OCI-LY3 (cell line): ENCODE data around the gene CACNA2D1.

Experiments used
- H2AFZ ChIP-seq: fragments of 200-600, 300-600 bp; shearing (Covaris generic); 2 replicates; pipeline ENCODE4 v1.6.0; 2014; ENCODE audit warnings: antibody characterized with exemption, low read depth, low read length
- H3K27ac ChIP-seq: fragments of 200-600, 300-600 bp; sonication (generic); 2 replicates; pipeline ENCODE4 v1.5.1; 2014; ENCODE audit warnings: mild to moderate bottlenecking, low read length, moderate library complexity, mixed read lengths
- H3K27me3 ChIP-seq: fragments of 200-600, 300-600 bp; sonication (generic); 2 replicates; pipeline ENCODE4 v1.6.1; 2014; ENCODE audit warnings: low read depth, low read length, mixed read lengths
- H3K36me3 ChIP-seq: fragments of 200-600, 300-600 bp; sonication (generic); replicated peaks from 2 replicates; pipeline ENCODE3; 2014; ENCODE audit warnings: low read depth, low read length, mixed read lengths
- H3K4me1 ChIP-seq: fragments of 300-600, 200-600 bp; sonication (generic); 2 replicates; pipeline ENCODE4 v1.6.1; 2014; ENCODE audit warnings: low read length, mixed read lengths
- H3K4me2 ChIP-seq: fragments of 200-600, 300-600 bp; sonication (generic); 2 replicates; pipeline ENCODE4 v1.6.1; 2014; ENCODE audit warnings: low read length, mixed read lengths
- H3K4me3 ChIP-seq: fragments of 300-600, 200-600 bp; sonication (generic); 2 replicates; pipeline ENCODE4 v1.5.1; 2014; ENCODE audit warnings: antibody characterized with exemption, mild to moderate bottlenecking, low read length, moderate library complexity
- H3K79me2 ChIP-seq: fragments of 300-600, 200-600 bp; shearing (Covaris generic); 2 replicates; pipeline ENCODE4 v1.6.1; 2014; ENCODE audit warnings: mild to moderate bottlenecking, low read length, mixed read lengths
- H3K9ac ChIP-seq: fragments of 300-600, 200-600 bp; shearing (Covaris generic); 2 replicates; pipeline ENCODE4 v1.6.0; 2014; ENCODE audit warnings: mild to moderate bottlenecking, low read length, moderate library complexity
- H3K9me3 ChIP-seq: fragments of 200-600, 300-600 bp; shearing (Covaris generic); 2 replicates; pipeline ENCODE4 v1.6.1; 2014; ENCODE audit warnings: low read length, mixed read lengths; ENCODE audit not compliant: insufficient read depth
- H4K20me1 ChIP-seq: fragments of 200-600, 300-600 bp; sonication (generic); 2 replicates; pipeline ENCODE4 v1.6.1; 2016; ENCODE audit warnings: low read length, mixed read lengths; ENCODE audit not compliant: insufficient read depth
- EZH2phosphoT487 ChIP-seq: fragments of 200-600 bp; shearing (Covaris generic); IDR thresholded peaks from 2 replicates; pipeline ENCODE4 v1.6.1; 2018; ENCODE audit warnings: antibody characterized with exemption, mixed run types, low read depth
- TF ChIP-seq, protein P1 (sequence below): fragments of 200-600, 300-600 bp; sonication (generic); IDR thresholded peaks from 2 replicates; pipeline ENCODE4 v1.5.1; 2014; ENCODE audit warnings: antibody characterized with exemption, low read length, low read depth

Gene CACNA2D1

DNA sequence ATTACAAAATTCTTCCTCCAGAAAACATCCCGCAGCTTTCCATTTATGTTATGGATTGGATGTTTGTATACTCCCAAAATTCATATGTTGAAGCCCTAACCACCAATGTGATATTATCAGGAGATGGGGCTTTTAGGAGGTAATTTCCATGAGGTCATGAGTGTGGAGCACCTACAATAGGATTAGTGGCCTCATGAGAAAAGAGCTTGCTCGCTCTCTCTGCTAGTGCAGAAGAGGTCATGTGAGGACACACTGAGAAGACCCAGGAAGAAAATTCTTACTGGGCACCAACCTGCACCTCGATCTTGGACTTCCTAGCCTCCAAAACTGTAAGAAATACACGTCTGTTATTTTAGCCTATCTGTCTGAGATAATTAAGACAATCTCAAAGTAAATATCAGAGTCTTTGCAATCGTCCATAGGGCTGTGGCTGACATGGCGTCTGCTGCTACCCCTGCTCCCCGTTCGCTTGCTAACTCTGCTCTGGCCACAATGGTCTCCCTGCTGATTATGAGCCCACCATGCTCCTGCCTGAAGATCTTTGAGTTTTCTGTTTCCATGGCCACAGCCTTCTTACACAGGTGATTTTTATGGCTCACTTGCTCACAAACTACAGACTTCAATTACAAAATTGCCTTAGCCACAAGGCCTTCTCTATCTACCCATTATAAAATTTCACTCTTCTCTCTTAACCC, 333.3 kb downstream of the CACNA2D1 start:
- no peak overlapping the region for H2AFZ ChIP-seq
- no peak overlapping the region for H3K4me2 ChIP-seq

GRCh38 chr7:82109288-82109687, 334.3 kb downstream of the CACNA2D1 start:
- TF ChIP-seq EZH2phosphoT487 = no peak
- TF ChIP-seq, protein P1, sequence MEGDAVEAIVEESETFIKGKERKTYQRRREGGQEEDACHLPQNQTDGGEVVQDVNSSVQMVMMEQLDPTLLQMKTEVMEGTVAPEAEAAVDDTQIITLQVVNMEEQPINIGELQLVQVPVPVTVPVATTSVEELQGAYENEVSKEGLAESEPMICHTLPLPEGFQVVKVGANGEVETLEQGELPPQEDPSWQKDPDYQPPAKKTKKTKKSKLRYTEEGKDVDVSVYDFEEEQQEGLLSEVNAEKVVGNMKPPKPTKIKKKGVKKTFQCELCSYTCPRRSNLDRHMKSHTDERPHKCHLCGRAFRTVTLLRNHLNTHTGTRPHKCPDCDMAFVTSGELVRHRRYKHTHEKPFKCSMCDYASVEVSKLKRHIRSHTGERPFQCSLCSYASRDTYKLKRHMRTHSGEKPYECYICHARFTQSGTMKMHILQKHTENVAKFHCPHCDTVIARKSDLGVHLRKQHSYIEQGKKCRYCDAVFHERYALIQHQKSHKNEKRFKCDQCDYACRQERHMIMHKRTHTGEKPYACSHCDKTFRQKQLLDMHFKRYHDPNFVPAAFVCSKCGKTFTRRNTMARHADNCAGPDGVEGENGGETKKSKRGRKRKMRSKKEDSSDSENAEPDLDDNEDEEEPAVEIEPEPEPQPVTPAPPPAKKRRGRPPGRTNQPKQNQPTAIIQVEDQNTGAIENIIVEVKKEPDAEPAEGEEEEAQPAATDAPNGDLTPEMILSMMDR = no peak
- H3K4me2 ChIP-seq = no peak overlapping the region
- H3K4me3 ChIP-seq = no peak overlapping the region
- no peaks in the 10 kb centered on the region for H4K20me1 ChIP-seq
- H3K9me3 ChIP-seq = no peaks in the 10 kb centered on the region
- H3K4me1 ChIP-seq = peaks cover 5% of the 10 kb centered on the region
- no peaks in the 10 kb centered on the region for H3K36me3 ChIP-seq
- H3K27ac ChIP-seq = no peak overlapping the region
- no peak overlapping the region for H2AFZ ChIP-seq
- no peak overlapping the region for H3K9ac ChIP-seq
- H3K27me3 ChIP-seq = no peaks in the 10 kb centered on the region
- no peaks in the 10 kb centered on the region for H3K79me2 ChIP-seq

More for the DNA sequence above, 333.3 kb downstream of the CACNA2D1 start:
- Histone ChIP-seq H3K4me1 (peaks cover 4% of the 10 kb centered on the region), H3K9ac (no peak overlapping the region), H3K9me3 (no peaks in the 10 kb centered on the region), H3K27me3 (no peaks in the 10 kb centered on the region), H4K20me1 (no peaks in the 10 kb centered on the region), H3K79me2 (no peaks in the 10 kb centered on the region), H3K27ac (no peak overlapping the region), H3K36me3 (no peaks in the 10 kb centered on the region), H3K4me3 (no peak overlapping the region)
- TF ChIP-seq, protein P1 = no peak
- TF ChIP-seq EZH2phosphoT487 = no peak

DNA sequence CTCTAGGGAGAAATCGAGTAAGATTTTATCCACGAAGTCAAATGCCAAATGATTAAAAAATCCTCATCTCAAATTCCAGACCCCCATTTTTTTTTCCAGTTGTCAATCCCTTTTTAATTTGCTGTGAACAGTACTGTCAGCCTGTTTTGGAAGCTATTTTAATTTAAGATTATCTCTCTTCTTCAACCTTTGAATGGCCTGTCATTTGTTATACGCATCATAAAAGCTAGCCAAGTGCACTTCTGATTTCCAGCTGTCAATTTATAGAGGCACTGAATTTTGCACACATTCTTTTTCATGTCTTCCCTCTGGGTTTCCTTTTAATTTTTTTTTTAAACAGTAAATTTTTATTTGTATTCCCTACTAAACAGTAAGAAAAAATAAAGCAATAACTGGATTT, 337.4 kb downstream of the CACNA2D1 start:
- Histone ChIP-seq H3K79me2 (no peaks in the 10 kb centered on the region), H3K4me3 (no peak overlapping the region), H2AFZ (no peak overlapping the region), H3K27me3 (no peaks in the 10 kb centered on the region), H3K36me3 (no peaks in the 10 kb centered on the region), H3K4me1 (peaks cover 5% of the 10 kb centered on the region), H4K20me1 (no peaks in the 10 kb centered on the region), H3K9me3 (no peaks in the 10 kb centered on the region), H3K27ac (no peak overlapping the region), H3K9ac (no peak overlapping the region), H3K4me2 (no peak overlapping the region)
- TF ChIP-seq, protein P1 = no peak
- TF ChIP-seq EZH2phosphoT487 = no peak

GRCh38 chr7:82105463-82105862, 338.1 kb downstream of the CACNA2D1 start:
- no peak for TF ChIP-seq EZH2phosphoT487
- TF ChIP-seq, protein P1 = no peak
- Histone ChIP-seq H3K27ac (no peak overlapping the region), H2AFZ (no peak overlapping the region)

More at GRCh38 chr7:82105463-82105862, 338.1 kb downstream of the CACNA2D1 start:
- Histone ChIP-seq H3K4me2 (no peak overlapping the region), H3K79me2 (no peaks in the 10 kb centered on the region), H3K4me1 (peaks cover 5% of the 10 kb centered on the region), H3K36me3 (no peaks in the 10 kb centered on the region), H3K9me3 (no peaks in the 10 kb centered on the region), H3K4me3 (no peak overlapping the region), H3K9ac (no peak overlapping the region), H4K20me1 (no peaks in the 10 kb centered on the region), H3K27me3 (no peaks in the 10 kb centered on the region)
